ENCODE results near the gene BCAS3. TPM values are rescaled to one million over a fixed set of nuclear protein-coding genes. Genes with fewer than 3 reads are reported as not detected.

Gene BCAS3
- total RNA-seq, 1 donor from 2014 or later = 12.5 TPM

- intact Hi-C loops (cut with micrococcal nuclease) = no loop called here
These were observed 655.5 kb downstream of the BCAS3 start for GRCh38 chr17:61333136-61333535.

- intact Hi-C loops (cut with micrococcal nuclease) = no loop called here
These were observed 657.0 kb downstream of the BCAS3 start for GRCh38 chr17:61334673-61335072.

GRCh38 chr17:61335105-61335844, 657.6 kb downstream of the BCAS3 start:
- intact Hi-C loops (cut with micrococcal nuclease) = no loop called here

GRCh38 chr17:61335845-61336655, 658.4 kb downstream of the BCAS3 start:
- intact Hi-C loops (cut with micrococcal nuclease) = no loop called here

GRCh38 chr17:61337290-61337689, 659.6 kb downstream of the BCAS3 start:
- intact Hi-C loops (cut with micrococcal nuclease) = no loop called here

GRCh38 chr17:61338000-61338798, 660.5 kb downstream of the BCAS3 start:
- intact Hi-C loops (cut with micrococcal nuclease) = no loop called here

GRCh38 chr17:61338874-61339478, 661.3 kb downstream of the BCAS3 start:
- intact Hi-C loops (cut with micrococcal nuclease) = no loop called here

- intact Hi-C loops (cut with micrococcal nuclease) = no loop called here
These were observed 663.0 kb downstream of the BCAS3 start for GRCh38 chr17:61340431-61341209.

- intact Hi-C loops (cut with micrococcal nuclease) = no loop called here
These were observed 665.9 kb downstream of the BCAS3 start for GRCh38 chr17:61343576-61343975.

- intact Hi-C loops (cut with micrococcal nuclease) = no loop called here
These were observed 667.4 kb downstream of the BCAS3 start for GRCh38 chr17:61345061-61345460.

GRCh38 chr17:61345825-61346666, 668.4 kb downstream of the BCAS3 start:
- intact Hi-C loops (cut with micrococcal nuclease) = no loop called here

GRCh38 chr17:61349350-61349749, 671.7 kb downstream of the BCAS3 start:
- intact Hi-C loops (cut with micrococcal nuclease) = no loop called here

GRCh38 chr17:61351745-61352407, 674.2 kb downstream of the BCAS3 start:
- intact Hi-C loops (cut with micrococcal nuclease) = no loop called here

GRCh38 chr17:61352408-61352770, 674.7 kb downstream of the BCAS3 start:
- intact Hi-C loops (cut with micrococcal nuclease) = no loop called here

- intact Hi-C loops (cut with micrococcal nuclease) = no loop called here
These were observed 675.3 kb downstream of the BCAS3 start for GRCh38 chr17:61352781-61353491.

GRCh38 chr17:61353615-61354014, 676.0 kb downstream of the BCAS3 start:
- intact Hi-C loops (cut with micrococcal nuclease) = no loop called here

- intact Hi-C loops (cut with micrococcal nuclease) = no loop called here
These were observed 677.5 kb downstream of the BCAS3 start for GRCh38 chr17:61354895-61355874.

Measured in T-helper 2 cell treated with Interferon-gamma antibody and Interleukin-4, amounts not matched to agents 100 ng/mL and 5 ng/mL, for 36 hours (primary cell).